Muscle layer of duodenum (tissue), 2 donors: ENCODE data around the gene PLEKHH1.

Experiments
- H3K27ac ChIP-seq: one replicate; pipeline ENCODE4 v1.7.0; 2013; ENCODE audit warnings: mild to moderate bottlenecking, low read length
- H3K27me3 ChIP-seq: one replicate; pipeline ENCODE4 v1.7.0; 2013; ENCODE audit warnings: low read depth, mild to moderate bottlenecking, control low read depth, low read length
- H3K36me3 ChIP-seq, 2 donors: one replicate each; pipeline ENCODE4 v1.7.0; 2013; ENCODE audit warnings: low read length in 2 of 2, control low read depth in 1 of 2, mild to moderate bottlenecking in 1 of 2; ENCODE audit not compliant: insufficient read depth in 2 of 2, control insufficient read depth in 1 of 2
- H3K4me1 ChIP-seq, 2 donors: one replicate each; pipeline ENCODE4 v1.7.0; 2013; ENCODE audit warnings: low read length in 2 of 2, mild to moderate bottlenecking in 2 of 2, control low read depth in 1 of 2, moderate library complexity in 1 of 2; ENCODE audit not compliant: insufficient read depth in 2 of 2, control insufficient read depth in 1 of 2
- H3K4me3 ChIP-seq, 2 donors: one replicate each; pipeline ENCODE4 v1.7.0; 2013; ENCODE audit warnings: low read length in 2 of 2, low read depth in 1 of 2, mild to moderate bottlenecking in 1 of 2
- H3K9me3 ChIP-seq, 2 donors: one replicate each; pipeline ENCODE4 v1.7.0; 2013; ENCODE audit warnings: low read length in 2 of 2, control low read depth in 1 of 2, mild to moderate bottlenecking in 1 of 2; ENCODE audit not compliant: control insufficient read depth in 1 of 2
- donor health status: healthy.

The PLEKHH1 gene

DNA sequence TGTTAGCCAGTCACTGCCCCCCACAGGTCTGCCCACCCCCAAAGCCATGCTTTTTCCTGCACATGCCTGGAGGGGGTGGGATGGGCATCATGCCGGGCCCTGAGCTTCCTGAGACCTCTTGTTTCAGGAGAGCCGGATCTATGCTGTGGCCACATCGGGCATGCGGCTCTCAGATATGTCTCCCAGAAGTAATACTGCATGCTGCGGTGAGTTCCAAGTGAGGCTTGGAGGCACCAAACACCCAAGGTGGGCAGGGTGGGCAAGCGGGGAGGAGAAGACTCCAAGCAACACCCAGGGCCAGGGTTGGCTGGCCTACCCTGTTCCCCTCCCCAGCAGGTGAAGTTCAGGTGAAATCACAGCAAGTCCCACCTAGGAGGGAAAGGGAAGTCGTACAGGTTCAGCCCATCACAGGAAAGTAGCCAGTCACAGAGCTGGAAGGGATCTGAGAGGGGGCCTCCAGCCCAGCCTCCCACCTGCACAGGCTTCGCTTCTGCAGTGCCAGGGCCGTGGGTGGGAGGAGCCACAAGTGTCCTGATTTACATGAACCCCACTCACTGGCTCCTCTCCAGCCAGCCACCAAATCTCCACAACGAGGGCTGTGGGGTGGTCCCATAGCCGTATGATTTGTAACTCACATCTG, 36.0 kb downstream of the PLEKHH1 start:
- H3K4me1 ChIP-seq, result no peaks in the 10 kb centered on the region
- H3K36me3 ChIP-seq, result no peaks in the 10 kb centered on the region
- H3K27ac ChIP-seq, result no peak overlapping the region
- no peaks in the 10 kb centered on the region for H3K27me3 ChIP-seq
- H3K9me3 ChIP-seq, result no peaks in the 10 kb centered on the region
- H3K4me3 ChIP-seq, result no peak overlapping the region

DNA sequence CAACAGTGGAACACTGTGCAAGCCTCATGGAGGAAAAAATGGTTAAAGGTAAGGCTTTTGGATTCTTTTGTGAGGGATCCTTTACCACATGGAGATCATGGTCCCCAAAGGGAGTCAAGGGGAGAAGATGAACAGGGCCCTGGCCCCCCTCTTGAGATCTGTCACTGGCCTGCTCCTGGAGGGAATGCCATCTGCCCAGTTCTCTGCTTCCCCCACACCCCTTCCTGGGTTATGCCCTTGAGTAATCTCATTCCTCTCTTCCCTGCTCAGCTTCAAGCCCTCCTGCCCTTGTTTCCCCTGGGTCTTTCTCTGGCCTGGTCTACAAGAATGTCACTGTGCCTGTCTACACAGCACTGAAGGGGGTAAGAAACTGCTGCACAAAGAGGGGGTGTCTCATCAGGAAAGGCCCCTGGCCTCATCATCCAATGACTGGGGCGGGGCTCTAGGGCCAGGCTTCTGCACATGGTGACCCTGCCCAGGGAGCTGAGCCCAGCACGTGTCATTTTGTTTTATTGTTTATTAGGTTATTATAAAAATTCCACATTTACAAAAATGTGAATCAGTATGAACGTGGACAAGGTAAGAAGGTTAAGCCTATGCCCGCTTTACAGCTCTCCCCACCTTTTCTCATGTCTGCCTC, 36.7 kb downstream of the PLEKHH1 start:
- no peak overlapping the region for H3K27ac ChIP-seq
- no peak overlapping the region for H3K4me3 ChIP-seq

DNA sequence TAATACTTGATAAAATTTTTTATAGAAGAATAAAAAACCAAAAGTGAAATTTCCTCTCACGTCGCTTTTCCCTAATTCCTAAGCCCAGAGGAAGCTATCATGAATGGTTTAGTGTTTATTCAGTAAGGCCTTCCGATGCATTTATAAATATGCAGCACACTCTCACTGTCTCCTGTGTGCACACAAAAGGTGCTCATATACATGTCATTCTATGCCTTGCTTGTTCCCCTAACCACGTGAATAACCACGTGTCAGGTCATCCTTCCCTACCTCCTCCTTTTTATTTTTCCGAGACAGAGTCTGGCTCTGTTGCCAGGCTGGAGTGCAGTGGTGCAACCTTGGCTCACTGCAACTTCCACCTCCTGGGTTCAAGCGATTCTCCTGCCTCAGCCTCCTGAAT, 37.4 kb downstream of the PLEKHH1 start:
- H3K36me3 ChIP-seq, result no peaks in the 10 kb centered on the region

More for the DNA sequence above, 36.7 kb downstream of the PLEKHH1 start:
- no peaks in the 10 kb centered on the region for H3K9me3 ChIP-seq
- no peaks in the 10 kb centered on the region for H3K4me1 ChIP-seq
- H3K36me3 ChIP-seq, result no peaks in the 10 kb centered on the region
- H3K27me3 ChIP-seq, result no peaks in the 10 kb centered on the region

DNA sequence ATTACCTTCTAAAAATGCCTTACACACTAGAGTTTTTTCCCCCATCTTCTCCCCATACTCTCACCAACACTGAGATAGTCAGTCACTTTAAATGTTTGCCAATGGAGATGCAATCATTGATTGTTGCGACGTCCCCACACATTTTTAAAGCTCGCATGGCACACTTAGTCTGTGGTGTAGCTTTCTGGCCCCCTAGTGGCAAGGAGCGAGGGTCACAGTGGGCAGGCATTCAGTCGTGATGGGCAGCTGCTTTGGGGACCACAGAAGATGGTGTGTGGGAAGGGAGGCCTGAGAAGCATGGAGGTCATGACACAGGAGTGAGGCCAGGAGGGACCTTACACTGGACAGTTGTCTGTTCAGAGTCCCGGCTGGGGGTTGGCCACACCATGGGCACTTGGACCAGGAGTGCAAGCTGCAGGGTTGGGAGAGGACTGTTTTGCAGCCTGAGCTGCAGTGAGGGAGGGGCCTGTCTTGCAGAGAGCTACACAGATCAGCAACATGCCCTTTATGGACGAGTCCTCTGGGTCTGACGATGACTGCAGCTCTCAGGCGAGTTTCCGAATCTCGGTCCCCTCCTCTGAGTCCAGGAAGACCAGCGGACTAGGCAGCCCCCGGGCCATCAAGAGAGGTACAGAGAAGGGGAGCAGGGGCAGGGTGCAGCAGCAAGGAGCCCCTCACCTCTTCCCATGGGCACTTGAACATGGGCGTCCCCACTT, 38.3 kb downstream of the PLEKHH1 start:
- no peak overlapping the region for H3K4me3 ChIP-seq
- no peaks in the 10 kb centered on the region for H3K36me3 ChIP-seq
- H3K27ac ChIP-seq, result no peak overlapping the region
- no peaks in the 10 kb centered on the region for H3K27me3 ChIP-seq
- H3K4me1 ChIP-seq, result no peaks in the 10 kb centered on the region
- H3K9me3 ChIP-seq, result no peaks in the 10 kb centered on the region

More for the DNA sequence above, 37.4 kb downstream of the PLEKHH1 start:
- no peaks in the 10 kb centered on the region for H3K27me3 ChIP-seq
- no peaks in the 10 kb centered on the region for H3K9me3 ChIP-seq
- H3K27ac ChIP-seq, result no peak overlapping the region
- H3K4me1 ChIP-seq, result no peaks in the 10 kb centered on the region
- no peak overlapping the region for H3K4me3 ChIP-seq

DNA sequence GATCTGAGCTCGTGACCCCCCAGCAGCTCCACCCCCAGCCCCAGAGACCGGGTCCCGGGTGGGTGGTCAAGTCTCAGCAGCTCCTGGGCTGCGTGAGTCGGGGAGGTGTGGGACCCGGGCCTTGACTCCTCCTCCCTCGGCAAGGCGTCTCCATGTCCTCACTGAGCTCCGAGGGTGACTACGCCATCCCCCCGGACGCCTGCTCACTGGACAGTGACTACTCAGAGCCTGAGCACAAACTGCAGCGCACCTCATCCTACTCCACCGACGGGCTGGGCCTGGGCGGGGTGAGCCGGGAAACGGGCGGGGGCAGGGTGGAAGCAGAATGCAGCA, 38.9 kb downstream of the PLEKHH1 start:
- Histone ChIP-seq H3K4me1 (no peaks in the 10 kb centered on the region), H3K27me3 (no peaks in the 10 kb centered on the region), H3K9me3 (no peaks in the 10 kb centered on the region), H3K27ac (no peak overlapping the region), H3K4me3 (no peak overlapping the region), H3K36me3 (no peaks in the 10 kb centered on the region)

DNA sequence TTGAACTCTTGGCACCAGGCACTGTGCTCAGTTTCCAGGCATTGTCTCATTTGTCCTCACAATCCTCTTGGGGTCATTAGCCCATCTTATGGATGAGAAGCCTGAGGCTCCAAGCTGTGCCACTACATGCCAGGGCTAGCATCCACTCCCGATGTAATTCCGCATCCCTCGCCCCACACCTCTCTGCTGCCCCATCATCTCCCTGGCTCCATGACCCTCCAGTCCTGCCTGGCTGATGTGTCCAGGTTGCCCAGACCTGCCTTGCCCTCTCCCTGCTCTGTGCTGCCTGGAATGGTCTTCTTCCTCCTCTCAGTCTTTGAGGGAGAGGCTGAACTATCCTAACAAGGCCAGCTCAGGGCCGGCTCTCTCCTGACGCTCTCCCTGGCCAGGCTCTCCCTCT, 39.5 kb downstream of the PLEKHH1 start:
- Histone ChIP-seq H3K4me1 (no peaks in the 10 kb centered on the region), H3K9me3 (no peaks in the 10 kb centered on the region), H3K27ac (no peak overlapping the region), H3K4me3 (no peak overlapping the region), H3K27me3 (no peaks in the 10 kb centered on the region), H3K36me3 (no peaks in the 10 kb centered on the region)

DNA sequence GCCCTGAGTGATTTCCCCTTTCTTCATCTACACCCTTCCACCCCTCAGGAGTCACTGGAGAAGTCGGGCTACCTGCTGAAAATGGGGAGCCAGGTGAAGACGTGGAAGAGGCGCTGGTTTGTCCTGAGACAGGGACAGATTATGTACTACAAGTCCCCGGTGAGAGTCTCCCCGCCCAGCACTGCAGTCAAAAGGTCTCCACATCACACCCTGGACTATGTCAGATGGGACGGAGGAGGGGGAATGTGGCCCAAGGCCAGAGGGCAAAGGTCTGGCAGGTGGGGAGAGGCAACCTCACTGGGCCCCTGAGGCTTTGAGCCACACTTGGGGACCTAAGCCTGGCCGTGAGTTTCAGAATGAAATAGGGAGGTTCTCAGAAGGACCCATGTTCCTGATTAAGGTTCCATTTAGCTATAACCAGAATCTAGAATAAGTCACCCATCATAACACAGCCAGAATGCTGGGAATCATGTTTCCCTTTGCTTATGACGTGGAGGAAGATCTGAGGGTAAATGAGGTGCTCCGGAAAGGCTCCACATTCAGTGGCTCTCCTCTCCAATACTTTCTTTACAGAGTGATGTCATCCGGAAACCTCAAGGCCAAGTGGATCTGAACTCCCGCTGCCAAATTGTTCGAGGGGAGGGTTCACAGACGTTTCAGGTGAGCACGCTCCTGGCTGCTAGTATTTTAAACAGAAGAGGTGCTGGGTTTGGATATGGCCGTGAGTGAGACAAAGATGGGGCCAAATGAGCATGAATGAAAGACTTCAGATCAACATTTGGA, 40.3 kb downstream of the PLEKHH1 start:
- Histone ChIP-seq H3K27me3 (no peaks in the 10 kb centered on the region), H3K4me1 (no peaks in the 10 kb centered on the region), H3K9me3 (no peaks in the 10 kb centered on the region), H3K4me3 (no peak overlapping the region), H3K27ac (no peak overlapping the region), H3K36me3 (no peaks in the 10 kb centered on the region)

DNA sequence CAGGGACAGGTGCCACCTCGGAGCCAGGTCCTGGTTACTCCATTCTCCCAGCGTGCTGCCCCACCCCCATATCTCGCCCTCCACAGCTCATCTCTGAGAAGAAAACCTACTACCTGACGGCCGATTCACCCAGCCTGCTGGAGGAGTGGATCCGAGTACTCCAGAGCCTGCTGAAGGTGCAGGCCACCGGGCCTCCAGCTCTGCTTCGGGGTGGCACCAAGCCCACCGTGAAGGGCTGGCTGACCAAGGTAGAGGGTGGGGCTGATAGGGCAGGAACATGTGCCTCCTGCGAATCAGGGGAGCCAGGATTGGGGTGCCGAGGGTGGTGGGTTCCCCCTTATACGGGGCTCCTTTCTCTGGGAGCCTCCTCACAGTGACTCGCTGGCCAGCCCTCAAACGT, 41.1 kb downstream of the PLEKHH1 start:
- no peak overlapping the region for H3K27ac ChIP-seq
- no peak overlapping the region for H3K4me3 ChIP-seq
- H3K4me1 ChIP-seq, result no peaks in the 10 kb centered on the region
- H3K27me3 ChIP-seq, result no peaks in the 10 kb centered on the region
- peaks cover 0 to 4% of the 10 kb centered on the region in 2 donors for H3K36me3 ChIP-seq
- no peaks in the 10 kb centered on the region for H3K9me3 ChIP-seq

DNA sequence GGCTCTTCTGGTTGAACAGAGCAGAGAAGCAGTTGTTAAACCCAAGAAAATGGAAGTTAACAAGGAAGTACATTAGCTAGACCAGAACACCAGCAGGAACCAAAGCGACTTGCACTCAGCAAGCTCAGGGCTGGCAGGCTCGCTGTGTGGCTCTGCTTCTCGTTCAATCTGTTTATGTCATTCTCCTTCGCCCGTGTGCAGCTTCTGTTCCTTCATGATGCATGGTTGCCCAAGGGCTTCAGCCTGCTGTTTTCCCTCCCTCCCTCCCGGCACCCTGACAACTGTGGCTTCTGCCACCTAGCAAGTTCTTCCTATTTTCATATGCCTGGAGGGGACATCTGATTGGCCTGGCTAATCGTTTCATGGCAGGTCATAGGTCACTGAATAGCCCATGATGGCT, 41.7 kb downstream of the PLEKHH1 start:
- no peak overlapping the region for H3K27ac ChIP-seq
- peaks cover 4% of the 10 kb centered on the region in 2 donors for H3K36me3 ChIP-seq
- H3K4me3 ChIP-seq, result no peak overlapping the region
- H3K4me1 ChIP-seq, result no peaks in the 10 kb centered on the region
- H3K27me3 ChIP-seq, result no peaks in the 10 kb centered on the region
- no peaks in the 10 kb centered on the region for H3K9me3 ChIP-seq

DNA sequence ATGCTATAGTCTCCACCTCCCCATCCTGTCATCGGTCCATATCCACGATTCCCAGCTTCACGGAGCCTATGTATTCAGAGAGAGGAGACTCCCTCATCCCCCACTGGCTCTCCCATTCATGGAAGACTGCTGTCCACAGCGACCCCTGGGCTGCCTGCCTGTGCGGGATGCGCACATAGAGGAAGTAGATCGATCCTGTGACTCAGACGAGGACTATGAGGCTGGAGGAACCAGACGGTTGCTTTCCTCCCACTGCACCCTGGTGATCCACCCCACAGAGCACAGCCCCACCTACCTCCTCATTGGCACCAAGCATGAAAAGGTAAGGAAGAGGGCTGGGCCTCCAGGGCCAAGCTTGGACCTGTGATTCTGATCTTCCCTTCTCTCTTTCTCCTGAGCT, 42.6 kb downstream of the PLEKHH1 start:
- Histone ChIP-seq H3K4me1 (no peaks in the 10 kb centered on the region), H3K27ac (no peak overlapping the region), H3K36me3 (peaks cover 4 to 8% of the 10 kb centered on the region in 2 donors)

DNA sequence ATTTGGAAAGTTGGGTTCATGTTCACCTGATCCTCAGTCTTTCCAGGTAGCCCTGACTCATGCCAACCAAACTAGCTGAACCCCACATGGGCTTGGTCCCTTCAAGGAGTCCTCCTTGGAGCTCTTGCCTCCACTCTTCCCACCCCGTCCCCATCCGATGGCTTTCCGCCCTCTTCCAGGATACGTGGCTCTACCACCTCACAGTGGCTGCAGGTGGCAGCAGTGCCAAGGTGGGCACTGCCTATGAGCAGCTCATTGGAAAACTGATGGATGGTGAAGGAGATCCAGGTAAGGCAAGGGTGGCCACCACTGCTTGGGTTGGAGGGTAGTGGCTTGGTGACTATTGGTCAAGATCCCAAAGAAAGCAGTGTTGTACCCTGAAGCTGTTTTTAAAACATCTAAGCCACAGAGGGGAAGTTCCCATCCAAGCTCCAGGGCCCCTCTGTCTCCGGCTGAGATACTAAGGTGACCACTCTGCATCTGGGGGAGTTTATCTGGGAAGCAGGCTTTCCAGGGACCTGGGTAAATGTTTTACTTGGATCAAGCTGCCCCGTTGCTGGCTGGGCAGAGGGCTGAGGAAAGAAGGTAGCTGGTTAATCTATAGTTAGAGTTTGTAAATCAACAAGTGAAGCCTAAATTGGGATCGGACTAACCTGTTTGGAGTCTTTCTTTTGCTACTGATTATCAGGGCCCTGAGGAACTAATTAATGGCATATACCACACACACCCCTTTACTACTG, 43.3 kb downstream of the PLEKHH1 start:
- Histone ChIP-seq H3K36me3 (peaks cover 4 to 8% of the 10 kb centered on the region in 2 donors), H3K27me3 (no peaks in the 10 kb centered on the region), H3K27ac (no peak overlapping the region), H3K4me1 (no peaks in the 10 kb centered on the region), H3K9me3 (no peaks in the 10 kb centered on the region), H3K4me3 (no peak overlapping the region)

More for the DNA sequence above, 42.6 kb downstream of the PLEKHH1 start:
- H3K27me3 ChIP-seq, result no peaks in the 10 kb centered on the region
- no peak overlapping the region for H3K4me3 ChIP-seq
- no peaks in the 10 kb centered on the region for H3K9me3 ChIP-seq
